Measurements from ENCODE around the gene ACOD1.
"Not testable (repeated sequence)": the region's sequence is repeated elsewhere in the genome, so short reads cannot be mapped to it uniquely, and the experiment has no call there.

Gene ACOD1

GRCh38 chr13:76948149-76948548 lies at the start of gene ACOD1:
Gene ACOD1, plus strand, starts transcription at chr13:76948511. Its CDS starts 48 bp downstream, at chr13:76948559.
- no peak for DNase-seq

- DNase-seq, result not testable (repeated sequence)
These were observed 49.2 kb upstream of the ACOD1 start for GRCh38 chr13:76899066-76899465.

- peak; percentile 64 for DNase-seq
These were observed 44.7 kb upstream of the ACOD1 start for GRCh38 chr13:76903544-76904162.

DNA sequence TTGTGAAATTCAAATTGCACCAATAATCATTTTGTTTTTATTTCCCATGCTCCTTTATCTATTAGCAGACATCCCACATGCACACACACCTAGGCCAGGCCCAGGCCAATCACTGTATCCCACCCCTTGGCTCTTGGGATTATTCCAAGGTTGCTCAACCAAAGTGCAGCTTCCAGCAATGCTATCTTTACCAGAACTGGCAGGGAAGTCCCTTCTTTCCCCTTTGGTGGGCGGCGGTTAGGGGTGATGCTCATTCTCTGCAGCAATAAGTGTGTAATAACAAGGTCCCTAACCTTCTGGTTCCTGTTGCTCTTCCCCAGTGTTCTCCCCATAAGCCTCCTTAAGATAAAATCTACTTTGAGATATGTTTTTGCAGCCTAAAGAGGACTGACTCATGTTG lies 43.8 kb upstream of the ACOD1 start:
- DNase-seq, result no peak

DNA sequence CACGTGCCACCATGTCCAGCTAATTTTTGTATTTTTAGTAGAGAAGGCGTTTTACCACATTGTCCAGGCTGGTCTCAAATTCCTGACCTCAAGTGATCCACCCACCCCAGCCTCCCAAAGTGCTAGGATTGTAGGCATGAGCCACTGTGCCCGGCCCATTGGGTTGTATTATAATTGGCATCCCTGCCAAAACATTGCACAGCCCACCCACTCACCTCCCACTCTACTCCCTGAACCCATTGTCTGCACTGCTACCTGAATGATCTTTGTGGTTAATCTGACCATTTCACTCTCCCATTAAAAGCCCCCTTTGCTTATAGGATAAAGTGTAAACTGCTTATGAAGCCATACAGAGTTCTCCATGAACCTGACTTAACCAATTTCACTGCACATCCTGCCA lies 35.8 kb upstream of the ACOD1 start:
- no peak for DNase-seq

DNA sequence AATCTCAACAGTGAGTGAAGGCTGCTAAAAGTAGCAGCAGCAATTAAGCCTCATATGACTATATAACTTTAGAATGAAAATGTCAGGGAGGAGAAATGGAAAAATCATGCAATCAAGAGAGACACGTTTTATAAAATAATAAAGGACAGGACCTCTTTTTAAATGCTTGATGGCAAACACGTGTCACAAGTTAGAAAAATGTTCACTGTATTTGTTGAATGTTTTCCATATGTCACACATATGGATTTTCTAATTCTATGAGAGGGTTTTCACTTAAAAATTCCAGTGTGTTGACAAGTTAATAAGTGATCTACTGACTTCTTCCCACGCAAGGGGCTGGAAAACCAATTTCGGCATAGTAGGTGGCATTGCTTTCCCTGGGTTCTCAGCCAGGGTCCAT lies 34.4 kb upstream of the ACOD1 start:
- DNase-seq, result no peak

DNA sequence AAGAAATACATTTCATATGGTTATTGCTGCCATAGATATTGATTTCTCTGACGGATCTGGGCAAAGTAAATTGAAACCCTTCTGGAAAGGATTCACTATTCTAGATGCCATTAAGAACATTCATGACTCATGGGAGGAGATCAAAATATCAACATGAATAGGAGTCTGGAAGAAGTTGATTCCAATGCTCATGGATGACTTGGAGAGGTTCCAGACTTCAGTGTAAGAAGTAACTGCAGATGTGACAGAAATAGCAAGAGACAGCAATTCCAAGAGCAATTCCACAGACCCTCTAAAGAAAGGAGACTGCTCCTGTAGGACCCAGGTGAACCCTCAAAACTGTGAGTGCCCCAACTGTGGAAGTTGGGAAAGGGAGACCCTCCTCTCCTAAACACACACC lies 31.2 kb upstream of the ACOD1 start:
- DNase-seq, result no peak

- DNase-seq, result not testable (repeated sequence)
These were observed 30.4 kb upstream of the ACOD1 start for GRCh38 chr13:76917755-76918481.

DNA sequence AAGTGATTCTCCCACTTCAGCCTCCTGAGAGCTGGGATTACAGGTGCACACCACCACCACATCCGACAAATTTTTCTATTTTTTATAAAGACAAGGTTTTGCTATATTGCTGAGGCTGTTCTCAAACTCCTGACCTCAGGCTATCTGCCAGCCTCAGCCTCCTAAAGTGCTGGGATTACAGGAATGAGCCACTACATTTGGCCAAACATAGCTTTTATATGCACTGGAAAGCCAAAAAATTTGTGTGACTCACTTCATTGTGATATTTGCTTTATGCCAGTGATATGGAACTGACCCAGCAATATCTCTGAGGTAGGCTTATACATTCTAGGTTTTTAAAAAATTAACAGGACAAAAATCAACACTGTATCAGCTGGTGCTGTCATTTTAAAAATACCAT lies 26.8 kb upstream of the ACOD1 start:
- no peak for DNase-seq

GRCh38 chr13:76925115-76925514 lies 23.2 kb upstream of the ACOD1 start:
- no peak for DNase-seq

GRCh38 chr13:76927955-76928354 lies 20.4 kb upstream of the ACOD1 start:
- no peak for DNase-seq

GRCh38 chr13:76928456-76928855 lies 19.9 kb upstream of the ACOD1 start:
- no peak for DNase-seq

GRCh38 chr13:76929320-76929719 lies 19.0 kb upstream of the ACOD1 start:
- no peak for DNase-seq

GRCh38 chr13:76929851-76930374 lies 18.4 kb upstream of the ACOD1 start:
- DNase-seq, result no peak

DNA sequence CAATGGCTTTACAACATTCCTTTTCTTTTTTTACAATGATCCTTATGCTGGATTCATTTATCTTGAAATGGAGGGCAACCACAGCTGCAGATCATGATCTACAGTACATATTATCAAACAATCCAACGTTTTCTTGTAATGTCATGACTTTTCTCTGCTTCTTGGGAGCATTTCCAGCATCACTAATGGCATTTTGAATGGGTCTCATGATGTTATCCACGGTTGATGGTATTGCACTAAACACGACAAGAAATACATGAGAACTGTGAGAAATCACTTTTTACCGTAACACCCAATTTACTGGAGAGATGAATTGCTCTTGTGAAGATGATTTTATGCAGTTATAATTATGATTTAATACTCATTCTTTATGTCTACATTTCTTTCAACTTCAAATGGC lies 16.2 kb upstream of the ACOD1 start:
- no peak for DNase-seq

DNA sequence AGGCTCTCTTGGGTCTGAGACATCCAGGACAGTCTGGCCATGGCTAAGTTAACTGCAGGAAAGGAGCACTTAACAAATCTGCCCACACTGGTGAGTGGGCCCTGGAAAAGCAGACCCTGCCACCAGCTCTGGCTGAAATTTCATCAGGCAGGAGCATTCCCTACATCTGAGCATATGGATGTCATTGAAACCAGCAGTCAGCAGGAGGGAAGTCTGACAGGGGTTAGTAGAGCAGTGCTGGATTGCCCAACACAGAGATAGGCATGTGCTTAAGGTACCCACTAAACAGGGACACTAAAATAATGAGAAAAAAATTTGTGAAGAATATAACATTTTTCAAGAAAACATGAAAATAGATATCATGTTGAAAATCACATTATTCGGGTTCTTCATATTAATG lies 13.6 kb upstream of the ACOD1 start:
- DNase-seq, result no peak

- DNase-seq, result no peak
These were observed 11.5 kb upstream of the ACOD1 start for GRCh38 chr13:76936763-76937162.

- DNase-seq, result no peak
These were observed 11.0 kb upstream of the ACOD1 start for GRCh38 chr13:76937281-76937820.

DNA sequence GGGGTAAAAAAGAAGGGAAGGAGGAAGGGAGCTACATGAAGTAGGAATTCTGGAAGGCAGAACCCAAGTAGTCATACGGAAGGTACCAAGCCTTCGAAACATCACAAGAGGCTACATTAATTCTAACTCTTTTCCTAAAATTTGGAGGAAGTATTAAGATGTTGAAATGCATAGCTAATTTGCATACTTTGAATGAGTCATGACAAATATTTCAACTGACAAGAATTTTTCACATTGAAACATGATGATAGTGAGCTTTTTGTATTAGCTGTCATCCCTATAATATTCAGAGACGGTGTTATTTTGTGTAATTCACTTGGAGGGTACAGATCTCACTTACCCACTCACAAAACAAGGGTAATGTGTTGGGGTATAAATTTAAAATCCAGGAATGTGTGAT lies 9.1 kb upstream of the ACOD1 start:
- no peak for DNase-seq

DNA sequence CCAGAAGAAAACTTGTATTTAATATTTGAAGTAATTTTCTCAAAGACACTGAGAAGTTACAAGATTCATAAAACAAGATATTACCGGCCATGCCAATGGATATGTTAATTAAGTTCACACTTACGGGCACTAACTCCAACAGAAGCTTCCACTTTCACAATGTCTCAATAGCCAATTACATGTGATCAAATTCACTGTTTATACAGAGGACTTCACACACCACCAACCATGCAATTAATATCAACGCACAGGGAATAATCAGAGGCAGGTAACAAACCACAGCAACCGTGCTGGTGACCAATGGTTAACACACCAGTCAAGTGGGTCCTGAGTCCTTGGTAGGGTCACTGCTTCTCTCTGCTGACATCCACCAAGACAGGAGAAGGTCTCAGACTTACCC lies 5.9 kb upstream of the ACOD1 start:
- no peak for DNase-seq

- no peak for DNase-seq
These were observed 4.7 kb upstream of the ACOD1 start for GRCh38 chr13:76943646-76944045.

DNA sequence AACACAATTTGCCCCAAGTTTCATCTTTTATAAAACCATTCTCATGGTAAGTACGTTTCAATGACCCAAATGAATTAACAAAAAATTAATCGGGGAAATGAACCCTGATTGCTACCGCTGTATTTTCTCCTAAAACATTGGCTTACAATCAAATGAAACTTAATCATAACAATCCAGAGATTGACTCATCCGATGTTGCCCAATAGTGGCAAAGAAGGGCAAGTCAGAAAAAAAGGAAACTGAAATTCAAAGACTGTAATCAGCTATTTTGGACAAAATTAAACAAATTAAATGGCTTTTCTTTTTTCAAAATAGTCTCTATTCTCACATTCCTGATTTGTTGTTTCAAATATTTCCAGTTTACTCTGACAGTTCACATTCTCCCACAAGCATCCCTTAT lies 3.9 kb upstream of the ACOD1 start:
- no peak for DNase-seq

DNA sequence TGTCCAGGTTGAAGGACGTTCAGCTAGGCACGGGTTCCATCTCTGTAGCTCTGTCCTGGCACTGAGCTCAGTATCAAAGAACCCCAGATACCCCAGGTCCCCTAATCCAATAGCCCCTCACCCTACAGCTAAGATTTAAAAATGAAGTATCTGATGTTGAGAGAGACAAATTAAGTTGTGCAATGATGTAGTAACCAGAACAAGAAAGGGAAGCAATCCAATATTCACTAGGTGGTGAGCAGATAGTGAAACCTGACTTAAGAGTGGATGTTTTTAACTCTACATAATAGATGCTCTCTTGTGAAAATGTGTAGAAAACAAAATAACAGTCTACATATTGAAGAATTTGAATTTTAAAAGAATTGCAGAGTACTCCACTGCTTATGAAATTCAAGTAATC lies 1.8 kb downstream of the ACOD1 start:
- no peak for DNase-seq

GRCh38 chr13:76953968-76954367 lies 5.7 kb downstream of the ACOD1 start:
- no peak for DNase-seq

Data from activated naive CD4-positive, alpha-beta T cell treated with anti-CD3 and anti-CD28 coated beads, Interleukin-2, amount 50 U/mL, for 16 hours (primary cell).